GM20000 (cell line): ENCODE measurements around the gene SLK.

Experiments
- DNase-seq: peaks from one replicate; pipeline ENCODE4 v3.0.0; 2012; ENCODE audit warnings: low spot score
- CTCF ChIP-seq: IDR thresholded peaks from 2 replicates; pipeline ENCODE4 v1.5.1; 2012; ENCODE audit warnings: mild to moderate bottlenecking, control low read depth; ENCODE audit errors: extremely low read depth, missing control alignments

SLK gene

GRCh38 chr10:104041891-104042535 is 75.1 kb downstream of the SLK start:
- no peak for DNase-seq
- no peak for TF ChIP-seq CTCF

DNA sequence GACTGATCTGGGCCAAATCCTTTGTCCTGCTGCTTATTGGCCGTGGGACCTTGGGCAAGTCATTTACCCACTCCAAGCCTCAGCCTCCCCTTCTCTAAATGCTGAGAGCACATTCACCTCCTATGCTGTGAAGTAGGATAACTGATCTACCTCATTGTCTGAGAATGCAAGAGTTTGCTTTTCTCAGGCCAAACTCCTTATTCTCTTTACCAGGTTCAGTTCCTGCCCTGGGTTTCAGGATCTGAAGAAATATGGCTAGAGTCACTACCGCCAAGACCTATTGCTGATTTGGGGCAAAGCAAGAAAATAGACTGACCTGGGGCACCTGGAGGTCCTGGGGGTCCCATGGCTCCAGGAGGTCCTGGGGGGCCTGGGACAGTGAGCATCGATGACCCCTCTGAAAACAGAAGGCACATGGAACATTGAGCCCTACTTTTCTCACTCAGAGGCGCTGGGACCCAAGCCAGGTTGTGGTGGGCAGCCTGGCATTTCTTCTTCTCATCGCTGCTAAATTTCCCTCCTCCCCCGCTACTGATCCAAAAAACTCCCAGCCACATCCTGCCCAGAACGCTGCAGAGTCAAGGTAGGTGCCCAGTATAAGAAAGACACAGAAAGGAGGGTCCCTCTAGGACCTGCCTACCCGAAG is 76.4 kb downstream of the SLK start:
- DNase-seq, result no peak
- TF ChIP-seq CTCF, result no peak

DNA sequence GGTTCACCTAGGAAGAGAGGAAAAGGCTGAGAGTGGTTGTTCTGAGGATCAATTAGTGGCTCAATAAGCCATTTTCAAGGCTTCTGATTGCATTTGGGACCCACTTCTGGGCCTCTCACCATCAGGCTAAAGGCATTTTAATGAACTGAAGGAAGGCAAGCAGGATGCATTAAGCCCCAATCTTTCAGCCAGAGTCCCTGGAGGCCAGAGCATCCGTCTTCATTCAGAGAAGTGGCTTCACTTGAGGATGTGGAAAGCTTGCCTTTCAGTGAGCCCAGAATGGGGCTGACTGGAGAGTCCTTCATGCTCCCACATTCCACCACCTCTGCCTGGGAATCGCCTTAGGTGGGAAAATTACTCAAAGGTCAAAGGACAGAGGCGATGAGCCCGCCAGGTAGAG is 76.9 kb downstream of the SLK start:
- no peak for TF ChIP-seq CTCF
- DNase-seq, result no peak

- TF ChIP-seq CTCF, result no peak
- peak; percentile 48 for DNase-seq
These were observed 78.5 kb downstream of the SLK start for GRCh38 chr10:104045151-104046089.

- no peak for DNase-seq
- TF ChIP-seq CTCF, result no peak
These were observed 79.7 kb downstream of the SLK start for GRCh38 chr10:104046651-104047050.

DNA sequence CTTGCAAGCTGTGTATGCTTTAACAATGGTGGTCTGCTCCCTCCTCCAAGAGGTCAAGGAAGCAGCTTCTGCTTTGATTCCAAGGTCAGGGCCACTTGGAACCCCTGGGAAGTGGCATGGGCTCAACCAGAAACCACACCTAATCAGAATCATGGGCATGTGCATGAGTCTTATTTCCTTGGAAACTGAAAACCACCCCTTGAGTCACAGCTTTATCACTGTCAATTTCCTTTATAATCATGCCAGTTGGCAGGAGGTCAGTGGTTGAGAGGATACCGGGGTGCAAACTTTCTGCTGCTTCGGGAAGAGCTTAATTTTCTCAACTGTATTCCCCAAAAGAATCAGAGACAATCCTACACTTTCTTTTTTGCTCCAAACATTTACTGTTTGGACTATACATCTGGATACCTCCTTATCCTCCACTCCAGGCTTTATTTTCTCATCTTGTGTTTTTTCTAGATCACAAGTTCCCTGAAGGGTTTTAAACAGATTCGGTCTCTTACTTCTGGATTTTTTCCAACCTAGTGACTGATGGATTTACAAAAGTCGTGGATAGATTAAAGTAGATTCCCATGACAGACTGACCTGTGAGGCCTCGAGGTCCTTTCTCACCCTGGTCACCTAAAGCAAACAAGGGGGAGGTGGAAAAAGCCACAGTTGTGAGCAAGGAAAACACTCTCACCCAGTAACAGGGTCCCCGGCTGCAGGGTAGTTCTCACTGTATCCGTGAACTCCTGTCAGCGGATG is 82.7 kb downstream of the SLK start:
- no peak for TF ChIP-seq CTCF
- DNase-seq, result no peak

DNA sequence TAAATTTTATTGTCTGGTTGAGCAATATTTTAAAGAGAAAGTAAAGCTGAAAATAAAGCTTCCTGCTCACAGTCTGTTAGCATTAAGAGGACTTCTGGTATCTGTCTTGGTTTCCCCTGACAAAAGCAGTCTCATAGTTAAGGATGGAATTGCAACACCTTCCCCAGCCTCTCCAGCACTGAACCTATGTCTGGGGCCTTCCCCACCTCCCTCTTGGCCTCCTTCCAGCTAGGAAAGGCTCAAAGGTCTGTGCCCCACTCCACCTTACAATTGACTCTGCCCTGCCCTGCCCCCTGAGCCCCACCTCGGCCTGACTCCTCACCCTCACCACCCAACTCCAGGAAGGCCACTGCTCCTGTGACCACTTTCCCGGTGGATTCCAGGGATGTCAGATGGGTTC is 85.5 kb downstream of the SLK start:
- DNase-seq, result no peak
- no peak for TF ChIP-seq CTCF
